Parathyroid adenoma (tissue), 2 donors: ENCODE measurements around the gene ENPP6.

Source experiments
- H2AFZ ChIP-seq: fragments of 300-600 bp; sonication (generic); one replicate; pipeline ENCODE4 v1.7.0; 2017; ENCODE audit warnings: antibody characterized with exemption, mild to moderate bottlenecking
- H3K27ac ChIP-seq: fragments of 300-600 bp; sonication (generic); one replicate; pipeline ENCODE4 v1.7.0; 2017
- H3K27me3 ChIP-seq: fragments of 300-600 bp; sonication (generic); one replicate; pipeline ENCODE4 v1.7.0; 2017; ENCODE audit warnings: low read length; ENCODE audit not compliant: control insufficient read depth, insufficient read depth
- H3K36me3 ChIP-seq: fragments of 300-600 bp; sonication (generic); one replicate; pipeline ENCODE4 v1.7.0; 2017; ENCODE audit warnings: low read length; ENCODE audit not compliant: control insufficient read depth, insufficient read depth
- H3K4me1 ChIP-seq: fragments of 300-600 bp; sonication (generic); one replicate; pipeline ENCODE4 v1.7.0; 2017; ENCODE audit warnings: control low read depth
- H3K4me2 ChIP-seq: fragments of 300-600 bp; sonication (generic); one replicate; pipeline ENCODE4 v1.7.0; 2017; ENCODE audit warnings: low read length
- H3K4me3 ChIP-seq: fragments of 300-600 bp; sonication (generic); one replicate; pipeline ENCODE4 v1.7.0; 2017; ENCODE audit warnings: low read depth, low read length
- H3K79me2 ChIP-seq: fragments of 300-600 bp; sonication (generic); one replicate; pipeline ENCODE4 v1.7.0; 2017; ENCODE audit warnings: control low read depth
- H3K9ac ChIP-seq: fragments of 300-600 bp; sonication (generic); one replicate; pipeline ENCODE4 v1.7.0; 2017; ENCODE audit warnings: mild to moderate bottlenecking
- H3K9me3 ChIP-seq: fragments of 300-600 bp; sonication (generic); one replicate; pipeline ENCODE4 v1.7.0; 2017; ENCODE audit warnings: low read length; ENCODE audit not compliant: control insufficient read depth
- CTCF ChIP-seq: fragments of 300-600 bp; sonication (generic); IDR thresholded peaks from one replicate; pipeline ENCODE4 v1.7.0; 2017; ENCODE audit warnings: antibody characterized with exemption, mild to moderate bottlenecking
- donor health status: primary hyperparathyroidism.

ENPP6 gene

GRCh38 chr4:184167576-184167975, 50.1 kb downstream of the ENPP6 start:
- H3K4me1 ChIP-seq = no peaks in the 10 kb centered on the region
- H3K79me2 ChIP-seq = no peaks in the 10 kb centered on the region
- H3K27ac ChIP-seq = no peak overlapping the region
- H3K36me3 ChIP-seq = no peaks in the 10 kb centered on the region
- no peak overlapping the region for H3K4me2 ChIP-seq
- H2AFZ ChIP-seq = no peak overlapping the region
- TF ChIP-seq CTCF = no peak
- no peaks in the 10 kb centered on the region for H3K9me3 ChIP-seq
- H3K27me3 ChIP-seq = no peaks in the 10 kb centered on the region
- no peak overlapping the region for H3K9ac ChIP-seq
- no peak overlapping the region for H3K4me3 ChIP-seq

GRCh38 chr4:184166736-184167135, 50.9 kb downstream of the ENPP6 start:
- no peaks in the 10 kb centered on the region for H3K36me3 ChIP-seq
- H3K9me3 ChIP-seq = no peaks in the 10 kb centered on the region
- no peak for TF ChIP-seq CTCF
- H3K27me3 ChIP-seq = no peaks in the 10 kb centered on the region
- H3K4me2 ChIP-seq = no peak overlapping the region
- H3K9ac ChIP-seq = no peak overlapping the region
- no peaks in the 10 kb centered on the region for H3K79me2 ChIP-seq
- H3K4me3 ChIP-seq = no peak overlapping the region
- H2AFZ ChIP-seq = no peak overlapping the region
- H3K4me1 ChIP-seq = no peaks in the 10 kb centered on the region
- no peak overlapping the region for H3K27ac ChIP-seq

GRCh38 chr4:184165291-184165690, 52.4 kb downstream of the ENPP6 start:
- H3K36me3 ChIP-seq = no peaks in the 10 kb centered on the region
- TF ChIP-seq CTCF = no peak
- no peaks in the 10 kb centered on the region for H3K4me1 ChIP-seq
- H3K27ac ChIP-seq = no peak overlapping the region
- no peaks in the 10 kb centered on the region for H3K27me3 ChIP-seq
- H3K9ac ChIP-seq = no peak overlapping the region
- peak overlapping the region; percentile 22 for H2AFZ ChIP-seq
- no peak overlapping the region for H3K4me2 ChIP-seq
- H3K4me3 ChIP-seq = no peak overlapping the region
- no peaks in the 10 kb centered on the region for H3K9me3 ChIP-seq
- H3K79me2 ChIP-seq = no peaks in the 10 kb centered on the region

GRCh38 chr4:184163813-184164212, 53.9 kb downstream of the ENPP6 start:
- H3K79me2 ChIP-seq = no peaks in the 10 kb centered on the region
- no peaks in the 10 kb centered on the region for H3K9me3 ChIP-seq
- H3K4me2 ChIP-seq = no peak overlapping the region
- H3K27me3 ChIP-seq = no peaks in the 10 kb centered on the region
- H3K4me1 ChIP-seq = no peaks in the 10 kb centered on the region
- TF ChIP-seq CTCF = peak; percentile 12
- H3K9ac ChIP-seq = no peak overlapping the region
- H3K27ac ChIP-seq = no peak overlapping the region
- H3K4me3 ChIP-seq = no peak overlapping the region
- no peaks in the 10 kb centered on the region for H3K36me3 ChIP-seq
- H2AFZ ChIP-seq = no peak overlapping the region

- H3K79me2 ChIP-seq = no peaks in the 10 kb centered on the region
- no peak for TF ChIP-seq CTCF
- H3K9me3 ChIP-seq = no peaks in the 10 kb centered on the region
- H3K27ac ChIP-seq = no peak overlapping the region
- no peak overlapping the region for H3K4me2 ChIP-seq
- H3K4me1 ChIP-seq = no peaks in the 10 kb centered on the region
- no peak overlapping the region for H3K9ac ChIP-seq
- H3K36me3 ChIP-seq = no peaks in the 10 kb centered on the region
- no peak overlapping the region for H2AFZ ChIP-seq
- H3K4me3 ChIP-seq = no peak overlapping the region
- H3K27me3 ChIP-seq = no peaks in the 10 kb centered on the region
These were observed 55.1 kb downstream of the ENPP6 start for GRCh38 chr4:184162596-184162995.
